NCI-H128 (cell line): ENCODE data around the gene LINC00237.

ENCODE experiments used
- DNase-seq: peaks from one replicate; lab custom pipeline; 2025; ENCODE audit not compliant: unreplicated experiment; lab: John Stamatoyannopoulos, UW

Gene LINC00237

GRCh38 chr20:21100578-21101452 is 5.3 kb downstream of the LINC00237 start:
- DNase-seq: no peak

DNA sequence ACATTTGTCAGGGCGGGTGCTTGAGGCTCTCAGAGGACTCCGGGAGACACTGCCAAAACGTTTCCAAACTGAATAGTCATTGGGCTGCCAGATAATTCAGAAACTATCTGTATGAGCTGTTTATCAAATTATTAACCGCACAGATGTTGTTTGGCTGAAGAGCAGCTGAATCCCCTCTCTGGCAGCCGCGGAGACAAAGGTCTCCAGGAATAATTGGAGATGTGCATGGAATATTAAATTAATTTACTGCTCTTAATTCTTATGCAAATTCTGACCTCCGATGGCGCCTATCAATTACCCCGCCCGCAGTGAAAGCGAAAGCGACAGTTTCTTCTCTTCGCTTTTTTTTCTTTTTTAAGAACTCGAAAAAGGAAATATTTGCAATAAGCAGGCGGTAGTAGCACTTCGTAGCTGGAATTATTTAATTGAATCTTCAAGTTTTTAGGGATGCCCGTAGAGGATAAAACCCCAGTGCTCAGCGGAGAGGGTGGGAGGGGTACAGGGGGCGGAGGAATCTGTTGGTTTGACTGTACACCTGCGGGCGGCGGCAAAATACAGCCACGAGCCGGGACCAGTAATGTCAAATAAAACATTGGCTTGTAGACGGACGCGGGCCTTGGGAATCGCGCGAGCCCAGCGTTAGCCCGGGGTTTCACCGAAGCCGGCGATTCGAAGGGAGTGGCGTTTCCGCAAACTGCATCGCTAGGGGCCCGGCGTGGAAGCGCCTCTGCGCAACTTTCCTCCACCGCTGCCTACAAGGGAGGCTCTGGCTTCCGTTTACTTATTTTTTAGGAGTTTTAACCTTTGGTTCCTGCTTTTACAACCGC is 6.2 kb downstream of the LINC00237 start:
- DNase-seq: no peak

DNA sequence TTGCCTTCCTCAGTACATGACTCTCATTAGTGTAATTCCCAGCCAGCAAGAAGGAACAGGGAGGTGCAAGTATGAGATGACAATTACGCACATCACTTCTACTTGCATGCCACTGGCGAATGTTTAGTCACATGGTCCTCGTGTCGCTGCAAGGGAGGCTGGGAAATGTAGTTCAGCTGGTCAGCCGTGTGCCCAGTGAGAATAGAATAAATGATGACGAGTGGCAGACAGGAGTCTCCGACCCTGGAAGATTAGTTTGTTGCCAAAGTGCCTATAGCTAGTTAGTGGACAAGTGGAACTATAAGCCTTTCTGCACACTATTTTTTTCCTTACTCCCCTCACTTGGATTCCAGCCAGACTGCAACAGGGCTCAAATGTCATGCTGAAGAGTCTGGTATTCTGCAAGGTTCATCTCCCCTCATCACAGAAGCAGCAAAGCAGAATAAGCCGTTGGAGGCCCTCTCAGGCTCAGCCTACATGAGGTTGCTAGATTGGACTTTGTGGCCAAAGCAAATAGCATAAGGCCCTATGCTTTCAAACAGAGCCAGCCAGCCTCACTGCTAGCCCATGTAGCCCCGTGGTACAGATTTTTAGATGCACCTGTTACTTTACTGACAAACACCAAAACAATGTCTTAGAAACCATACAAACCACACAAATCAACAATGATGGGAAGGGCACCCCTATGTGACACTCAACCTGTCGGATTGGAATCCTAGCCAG is 9.7 kb downstream of the LINC00237 start:
- peak; percentile 53 for DNase-seq

DNA sequence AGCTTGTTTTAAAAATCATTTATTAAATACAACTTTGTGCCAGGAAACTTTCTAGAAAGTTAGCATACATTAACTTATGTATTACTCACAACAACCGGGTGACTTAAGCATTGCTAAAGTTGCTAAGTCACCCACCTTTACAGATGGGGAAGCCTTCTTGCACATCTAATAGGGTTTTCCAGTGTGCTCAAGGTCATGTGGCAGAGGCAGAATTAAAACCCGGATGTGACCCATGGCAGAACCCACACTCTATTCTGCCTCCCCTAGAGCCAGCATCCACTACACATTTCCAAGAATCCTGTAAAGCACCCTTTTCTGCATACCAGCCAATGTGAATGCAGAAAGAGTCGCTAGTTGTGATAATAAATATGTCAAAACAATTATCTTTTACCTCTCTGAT is 13.4 kb downstream of the LINC00237 start:
- DNase-seq: no peak

- DNase-seq: no peak
Observed at GRCh38 chr20:21090721-21091120, 15.4 kb downstream of the LINC00237 start.

GRCh38 chr20:21090111-21090618 is 16.0 kb downstream of the LINC00237 start:
- no peak for DNase-seq

DNA sequence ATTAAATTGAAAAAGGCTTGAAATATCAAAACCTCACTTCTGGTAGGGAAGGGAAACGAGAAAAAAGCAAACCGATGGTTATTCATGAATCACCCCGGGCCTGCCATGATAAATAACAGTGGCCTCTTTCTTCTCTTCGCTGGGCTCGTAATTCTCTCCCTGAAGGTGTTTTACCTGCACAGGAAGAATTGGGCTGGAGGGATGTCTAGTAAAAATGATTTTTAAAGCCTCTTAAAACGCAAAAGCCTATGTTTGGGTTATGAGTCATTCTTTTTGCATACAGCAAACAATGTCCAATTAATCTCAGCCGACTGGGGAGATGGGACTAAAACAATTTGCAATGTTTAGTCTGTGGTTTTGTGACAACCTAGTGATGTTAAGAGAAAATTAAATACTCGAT is 16.8 kb downstream of the LINC00237 start:
- no peak for DNase-seq

DNA sequence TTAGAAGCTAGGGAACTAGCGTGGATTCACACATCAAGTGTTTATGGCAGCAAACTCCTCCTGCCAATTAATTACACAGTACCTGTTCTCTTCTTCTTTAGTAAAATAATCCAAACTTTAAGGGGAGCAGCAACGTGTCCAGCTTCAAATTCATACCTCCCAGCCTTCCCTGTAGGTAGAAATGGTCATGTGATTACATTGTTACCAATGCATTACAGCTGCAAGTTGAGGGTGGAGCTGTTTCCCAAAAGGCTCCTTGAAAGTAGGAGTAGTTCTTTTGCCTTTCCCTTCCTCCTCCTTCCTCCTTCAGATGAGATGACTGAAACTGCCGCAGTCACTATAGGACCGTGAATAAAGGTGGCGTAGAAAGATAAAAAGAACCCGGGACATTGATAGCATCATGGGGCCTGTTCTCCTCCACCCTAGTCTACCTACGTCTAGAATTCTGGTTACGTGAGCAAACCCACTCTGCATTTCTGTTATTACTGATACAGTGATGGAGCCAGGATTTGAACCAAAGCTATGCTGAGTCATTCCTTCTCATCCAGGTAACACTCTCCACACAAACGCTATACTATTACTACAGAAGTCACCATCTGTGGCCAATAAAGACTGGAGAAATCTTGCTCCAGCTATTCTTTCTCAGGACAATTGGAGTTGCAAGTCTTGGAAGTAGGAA is 18.2 kb downstream of the LINC00237 start:
- no peak for DNase-seq

DNA sequence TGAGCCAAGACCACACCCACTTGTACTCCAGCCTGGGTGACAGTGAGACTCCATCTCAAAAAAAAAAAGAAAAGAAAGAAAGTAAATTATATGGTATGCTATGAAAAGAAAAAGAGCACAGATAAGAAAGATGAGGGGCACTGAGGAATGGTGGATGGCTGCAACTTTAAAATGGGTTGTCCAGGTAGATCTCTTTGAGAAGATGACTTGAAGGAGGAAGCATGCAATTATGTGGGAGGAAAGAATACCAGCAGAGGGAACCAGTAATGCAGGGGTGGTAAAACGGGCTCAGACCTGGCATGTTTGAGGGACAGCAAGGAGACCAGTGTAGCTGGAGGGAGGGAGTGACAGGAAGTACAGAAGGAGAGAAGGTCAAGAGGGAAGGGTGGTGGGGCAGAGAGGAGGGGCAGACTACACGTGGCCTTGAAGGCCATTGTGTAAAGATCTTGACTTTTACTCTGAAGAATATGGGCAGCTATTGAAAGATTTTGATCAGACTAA is 22.3 kb downstream of the LINC00237 start:
- DNase-seq: no peak

- DNase-seq: no peak
Observed at GRCh38 chr20:21082584-21082983, 23.6 kb downstream of the LINC00237 start.

DNA sequence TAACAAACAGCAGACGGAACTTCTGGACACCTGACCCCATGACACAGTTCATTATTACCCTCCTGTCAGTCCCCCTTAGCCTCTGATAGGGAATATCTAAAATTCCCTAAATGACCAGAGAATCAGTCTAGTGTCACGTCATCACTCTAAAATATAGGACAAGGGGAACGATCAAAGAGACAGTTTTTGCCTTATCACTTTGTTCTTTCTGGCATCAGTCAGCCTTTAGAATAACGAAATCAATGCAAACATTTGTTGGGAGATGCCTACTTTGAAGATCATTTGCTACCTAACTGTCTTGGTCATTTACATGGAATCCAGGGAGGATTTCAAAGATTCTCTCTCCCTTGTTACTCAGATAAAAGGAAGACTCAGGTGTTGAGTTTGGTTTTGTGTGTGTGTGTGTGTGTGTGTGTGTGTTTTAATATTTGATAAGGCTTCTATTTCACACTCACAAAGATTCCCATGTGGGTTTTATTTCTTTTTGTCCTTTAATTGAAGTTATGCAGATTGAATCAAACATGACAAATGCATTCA is 28.3 kb downstream of the LINC00237 start:
- DNase-seq: no peak

DNA sequence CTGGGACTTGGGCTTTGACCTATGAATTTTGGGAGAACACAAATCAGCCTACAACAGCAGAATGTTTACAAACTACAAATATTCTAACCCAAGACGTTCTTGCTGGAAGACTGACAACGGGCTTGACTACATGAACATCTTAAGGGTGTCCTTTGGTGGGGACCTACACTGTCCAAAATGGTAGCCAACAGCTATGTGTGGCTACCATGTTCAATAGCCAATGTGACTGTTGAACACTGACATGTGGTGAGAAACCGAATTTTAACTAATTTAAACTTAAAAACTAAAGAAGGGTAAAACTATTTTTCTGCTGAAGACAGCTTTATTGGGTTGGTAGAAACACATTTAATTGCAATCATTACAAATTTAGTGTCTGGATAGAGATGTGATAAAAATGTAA is 30.1 kb downstream of the LINC00237 start:
- no peak for DNase-seq

DNA sequence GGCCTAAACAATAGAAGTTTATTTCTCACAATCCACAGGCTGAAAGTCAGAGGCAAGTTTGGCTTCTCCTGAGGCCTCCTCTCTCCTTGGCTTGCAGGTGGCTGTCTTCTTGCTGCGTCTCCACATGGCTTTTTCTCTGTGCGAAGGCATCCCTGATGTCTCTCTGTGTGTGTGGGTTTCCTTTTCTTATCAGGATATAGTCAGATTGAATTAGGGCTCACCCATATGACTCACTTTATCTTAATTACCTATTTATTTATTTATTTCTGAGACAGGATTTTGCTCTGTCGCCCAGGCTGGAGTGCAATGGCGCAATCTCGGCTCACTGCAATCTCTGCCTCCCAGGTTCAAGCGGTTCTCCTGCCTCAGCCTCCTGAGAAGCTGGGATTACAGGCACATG is 30.7 kb downstream of the LINC00237 start:
- DNase-seq: no peak

DNA sequence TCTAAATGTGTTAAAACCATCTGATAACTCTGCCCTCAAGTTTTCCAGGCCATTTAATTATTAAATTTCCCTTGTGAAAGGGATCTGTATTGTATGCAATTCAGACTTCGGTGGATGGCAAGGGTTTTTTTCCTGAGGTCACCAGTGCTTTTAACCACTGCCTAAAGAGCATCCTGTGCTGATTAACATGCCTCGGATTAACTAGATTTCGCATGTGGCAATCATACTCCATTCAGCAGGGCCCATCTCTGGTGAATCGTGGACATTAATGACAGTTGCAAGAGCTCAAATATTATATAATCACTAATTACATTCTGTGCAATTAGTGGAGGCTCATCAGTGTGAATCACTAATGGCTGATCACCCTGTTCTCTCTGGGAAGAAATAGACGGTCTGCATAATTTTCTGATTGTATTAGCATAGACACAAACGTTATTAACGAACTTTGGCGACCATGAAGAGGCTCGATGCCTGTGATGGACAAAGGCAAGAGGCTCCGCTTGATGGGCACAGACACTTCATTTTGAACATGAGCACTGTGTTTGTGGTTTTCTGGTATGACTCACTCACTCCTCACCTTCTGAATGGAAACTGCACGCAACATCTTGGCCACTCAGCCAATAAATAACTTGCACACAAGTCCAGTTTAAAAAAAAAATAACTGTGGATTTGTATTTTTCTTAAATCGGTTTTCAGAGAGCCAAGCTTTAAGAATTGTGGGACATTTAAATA is 31.4 kb downstream of the LINC00237 start:
- no peak for DNase-seq

DNA sequence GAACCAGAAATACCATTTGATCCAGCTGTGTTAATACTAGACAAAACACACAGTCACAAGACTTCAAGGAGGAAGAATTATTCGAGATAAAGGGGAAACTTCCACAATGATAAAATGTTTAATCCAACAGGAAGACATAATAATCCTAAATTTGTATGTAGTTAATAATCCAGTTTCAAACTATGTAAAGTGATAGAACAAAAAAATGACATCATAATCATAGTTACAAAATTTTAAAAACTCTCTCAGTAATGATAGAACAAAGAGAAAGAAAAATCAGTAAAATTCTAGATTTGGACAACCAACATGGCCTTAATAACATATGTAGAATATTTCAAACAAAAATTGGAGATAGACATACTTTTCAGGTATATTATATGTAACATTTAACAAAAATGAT is 38.9 kb downstream of the LINC00237 start:
- DNase-seq: no peak

GRCh38 chr20:21064924-21065323 is 41.2 kb downstream of the LINC00237 start:
- no peak for DNase-seq

- no peak for DNase-seq
Observed at GRCh38 chr20:21063276-21063675, 42.9 kb downstream of the LINC00237 start.

GRCh38 chr20:21053002-21053762 is 53.0 kb downstream of the LINC00237 start:
- DNase-seq: no peak

GRCh38 chr20:21052686-21053001 is 53.5 kb downstream of the LINC00237 start:
- no peak for DNase-seq
